Activated CD8-positive, alpha-beta memory T cell treated with anti-CD3 and anti-CD28 coated beads, Interleukin-2, amount 50 U/mL, for 1 hour (primary cell): Measurements from ENCODE around the gene FBRS.
"Not testable (repeated sequence)": the region's sequence is repeated elsewhere in the genome, so short reads cannot be mapped to it uniquely, and the experiment has no call there.

ENCODE experiments used
- DNase-seq: peaks from one replicate; pipeline ENCODE4 v3.0.0-alpha.2; 2020; ENCODE audit errors: extremely low read depth

Gene FBRS

DNA sequence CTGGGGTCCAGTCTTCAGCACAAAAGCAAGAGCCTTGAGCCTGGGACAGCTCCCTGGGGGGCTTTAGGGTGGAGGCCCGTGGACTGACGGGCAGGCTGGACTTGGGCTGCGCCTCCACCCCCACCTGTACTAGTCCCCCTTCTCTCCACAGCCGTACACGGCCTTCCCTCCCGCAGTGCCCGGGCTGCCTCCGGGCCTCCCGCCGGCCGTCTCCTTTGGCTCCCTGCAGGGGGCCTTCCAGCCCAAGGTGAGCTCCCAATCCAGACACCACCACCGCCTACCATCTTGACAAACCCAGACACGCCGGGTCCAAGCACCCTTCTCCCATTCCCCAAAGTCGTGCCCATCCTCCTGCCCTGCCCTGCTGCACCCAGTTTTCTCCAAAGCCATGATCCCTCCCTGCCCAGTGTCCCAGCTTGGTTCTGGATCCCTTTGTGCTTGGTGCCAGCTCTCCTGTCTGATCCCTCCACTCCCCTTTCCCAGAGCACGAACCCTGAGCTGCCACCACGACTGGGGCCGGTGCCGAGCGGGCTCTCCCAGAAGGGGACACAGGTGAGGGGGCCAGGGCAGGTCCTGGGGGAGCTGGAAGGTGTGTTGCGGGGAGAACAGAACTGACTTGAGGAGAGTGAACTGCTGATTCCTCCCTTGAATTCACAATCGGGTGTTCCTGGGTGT is 7.1 kb downstream of the FBRS start:
- DNase-seq = no peak

DNA sequence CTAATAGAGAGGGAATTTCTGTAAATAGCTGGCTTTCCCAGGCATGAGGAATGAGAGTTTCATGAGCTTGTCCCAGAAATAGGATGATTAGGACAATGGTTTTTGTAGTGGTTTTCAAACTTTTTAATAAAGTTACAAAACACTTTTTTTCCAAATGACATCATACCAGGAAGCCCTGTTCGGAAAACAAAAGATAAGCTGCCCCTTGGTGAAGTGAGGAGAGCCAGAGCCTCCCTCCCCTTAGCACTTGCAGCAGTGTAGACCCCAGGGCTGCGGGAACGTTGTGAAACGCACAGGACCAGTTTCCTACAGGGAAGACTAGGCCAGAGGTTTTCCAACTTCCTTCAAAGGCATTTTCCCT is 7.6 kb downstream of the FBRS start:
- DNase-seq = no peak

DNA sequence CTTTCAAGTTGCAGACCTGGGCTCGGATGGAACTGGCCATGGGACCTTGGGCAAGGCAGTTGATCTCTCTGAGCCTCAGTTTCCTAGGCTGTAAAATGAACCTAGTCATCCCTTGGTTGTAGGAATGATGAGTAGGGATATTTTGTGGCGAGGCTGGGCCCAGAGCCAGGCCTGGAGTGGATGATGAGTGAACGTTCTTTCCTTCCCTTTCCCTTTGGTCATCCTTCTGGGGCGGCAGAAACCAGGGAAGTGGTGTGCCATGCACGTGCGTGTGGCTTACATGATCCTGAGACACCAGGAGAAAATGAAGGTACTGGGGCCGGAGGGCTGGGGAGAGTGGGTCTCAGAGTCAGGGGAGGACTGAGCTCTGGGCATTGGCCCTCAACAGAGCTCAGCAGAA is 8.4 kb downstream of the FBRS start:
- no peak for DNase-seq

DNA sequence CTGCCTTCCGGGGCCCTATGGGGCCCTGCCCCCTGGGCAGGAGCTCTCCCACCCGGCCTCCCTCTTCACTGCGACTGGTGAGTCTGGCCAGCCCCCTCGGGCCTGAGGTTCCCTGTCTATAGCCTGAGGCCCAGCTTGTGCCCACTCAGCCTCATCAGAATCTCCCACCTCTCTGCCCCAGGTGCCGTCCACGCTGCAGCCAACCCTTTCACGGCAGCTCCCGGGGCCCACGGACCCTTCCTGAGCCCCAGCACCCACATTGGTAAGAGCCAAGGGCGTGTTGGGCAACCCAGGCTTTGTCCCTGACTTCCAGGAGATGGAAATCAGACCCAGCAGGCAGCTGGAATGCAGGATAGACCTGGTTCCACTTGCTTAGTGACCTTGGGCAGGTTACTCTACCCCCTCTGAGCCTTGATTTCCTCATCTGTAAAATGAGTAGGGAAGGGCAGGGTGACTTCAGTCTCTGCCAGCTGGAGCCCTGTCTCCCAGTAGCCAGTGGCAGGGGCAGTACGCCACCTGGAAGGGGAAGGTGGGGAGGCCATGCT is 9.2 kb downstream of the FBRS start:
- no peak for DNase-seq

DNA sequence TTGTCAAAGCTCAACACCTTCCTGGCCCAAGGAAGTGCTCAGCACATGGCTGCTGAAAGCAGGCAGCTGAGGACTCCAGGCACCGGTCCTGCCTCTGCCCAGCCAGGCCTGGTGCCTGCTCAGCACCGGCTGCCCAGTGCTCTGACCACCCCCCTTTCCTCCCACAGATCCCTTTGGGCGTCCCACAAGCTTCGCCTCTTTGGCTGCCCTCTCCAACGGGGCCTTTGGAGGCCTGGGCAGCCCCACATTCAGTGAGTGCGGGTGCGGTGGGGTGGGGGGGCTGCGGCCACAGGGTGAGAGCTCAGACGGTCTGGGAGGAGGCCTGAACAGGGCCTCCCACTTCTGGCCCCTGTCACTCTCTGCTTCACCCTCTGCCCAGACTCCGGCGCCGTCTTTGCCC is 10.2 kb downstream of the FBRS start:
- DNase-seq = no peak

DNA sequence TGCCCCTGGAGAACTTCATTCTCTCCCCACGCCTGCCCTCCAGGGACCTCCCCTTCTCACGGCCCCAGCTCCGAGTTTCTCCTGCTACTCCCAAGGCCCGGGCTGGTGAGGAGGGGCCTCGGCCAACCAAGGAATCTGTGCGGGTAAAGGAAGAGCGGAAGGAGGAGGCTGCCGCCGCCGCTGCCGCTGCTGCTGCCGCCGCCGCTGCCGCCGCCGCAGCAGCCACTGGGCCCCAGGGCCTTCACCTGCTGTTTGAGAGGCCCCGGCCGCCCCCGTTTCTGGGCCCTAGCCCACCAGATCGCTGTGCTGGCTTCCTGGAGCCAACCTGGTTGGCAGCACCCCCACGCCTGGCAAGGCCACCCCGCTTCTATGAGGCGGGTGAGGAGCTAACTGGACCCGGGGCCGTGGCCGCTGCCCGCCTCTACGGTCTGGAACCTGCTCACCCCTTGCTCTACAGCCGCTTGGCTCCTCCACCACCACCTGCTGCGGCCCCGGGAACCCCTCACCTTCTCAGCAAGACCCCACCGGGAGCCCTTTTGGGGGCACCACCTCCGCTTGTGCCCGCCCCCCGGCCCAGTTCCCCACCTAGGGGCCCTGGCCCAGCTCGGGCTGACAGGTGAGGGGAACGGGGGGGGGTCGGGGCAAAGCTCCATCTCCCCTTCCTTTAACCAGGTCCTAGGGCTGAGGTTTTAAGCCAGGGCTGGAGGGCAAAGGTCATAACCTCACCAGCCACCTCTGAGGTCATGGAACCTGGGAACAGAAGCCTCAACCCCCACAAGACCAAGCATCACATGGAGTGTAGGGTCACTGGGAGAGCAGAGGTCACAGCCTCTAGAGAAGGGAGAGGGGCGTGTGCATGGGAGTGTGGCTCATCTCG is 11.0 kb downstream of the FBRS start:
- DNase-seq = no peak

DNA sequence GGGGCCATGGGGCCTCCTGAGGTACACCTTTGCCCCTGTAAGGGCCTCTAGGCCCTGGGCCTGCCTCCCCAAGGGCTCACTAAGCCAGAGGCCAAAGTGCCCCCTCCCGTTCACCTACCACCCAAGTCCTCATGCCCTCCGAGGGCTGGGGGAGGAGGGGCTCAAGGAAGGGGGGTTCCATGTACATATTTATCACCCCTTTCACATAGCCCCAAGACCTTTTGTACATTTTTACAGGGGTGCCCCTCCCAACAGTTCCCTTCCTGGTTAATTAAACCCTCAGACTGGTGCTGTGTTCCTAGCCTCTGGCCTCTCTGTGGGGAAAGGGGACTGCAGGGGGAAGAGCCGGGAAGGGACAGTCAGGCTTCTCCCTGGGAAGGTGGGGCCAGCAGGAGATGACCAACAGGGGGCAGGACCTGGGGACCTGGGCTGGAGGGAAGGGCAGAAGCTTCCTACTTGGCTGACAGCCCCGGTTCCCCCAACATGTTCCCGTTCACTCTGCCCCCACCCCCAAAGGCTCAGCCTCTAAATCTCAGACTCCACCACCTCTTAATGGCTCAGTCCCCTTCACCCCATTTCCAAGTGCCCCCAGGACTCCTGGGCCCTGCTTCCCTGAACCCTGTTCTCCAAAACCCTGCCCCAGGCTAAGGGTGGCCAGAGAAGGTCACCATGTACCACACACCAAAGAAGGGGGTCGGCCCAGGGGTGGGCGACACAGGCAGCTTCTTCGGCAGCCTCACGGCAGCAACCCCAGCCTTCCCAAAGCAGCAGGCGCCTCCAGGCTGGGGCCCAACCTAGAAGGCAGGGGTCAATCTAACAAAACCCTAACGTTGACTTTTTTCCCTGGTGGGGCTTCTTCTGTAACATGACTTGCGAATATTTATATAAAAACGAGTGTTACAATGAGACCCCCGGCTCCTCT is 11.9 kb downstream of the FBRS start:
- no peak for DNase-seq

DNA sequence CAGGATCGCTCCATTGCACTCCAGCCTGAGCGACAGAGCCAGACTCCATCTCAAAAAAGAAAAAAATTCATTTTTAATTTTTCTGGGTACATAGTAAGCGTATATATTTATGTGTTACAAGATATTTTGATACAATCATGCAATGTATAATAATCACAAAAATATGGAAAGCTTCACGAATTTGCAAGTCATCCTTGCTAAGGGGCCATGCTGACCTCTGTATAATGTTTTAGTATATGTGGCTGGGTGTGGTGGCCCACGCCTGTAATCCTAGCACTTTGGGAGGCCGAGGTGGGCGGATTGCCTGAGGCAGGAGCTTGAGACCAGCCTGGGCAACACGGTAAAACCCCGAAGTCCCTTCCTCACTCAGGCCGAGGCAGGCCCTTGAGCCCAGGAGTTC is 16.9 kb downstream of the FBRS start:
- no peak for DNase-seq

DNA sequence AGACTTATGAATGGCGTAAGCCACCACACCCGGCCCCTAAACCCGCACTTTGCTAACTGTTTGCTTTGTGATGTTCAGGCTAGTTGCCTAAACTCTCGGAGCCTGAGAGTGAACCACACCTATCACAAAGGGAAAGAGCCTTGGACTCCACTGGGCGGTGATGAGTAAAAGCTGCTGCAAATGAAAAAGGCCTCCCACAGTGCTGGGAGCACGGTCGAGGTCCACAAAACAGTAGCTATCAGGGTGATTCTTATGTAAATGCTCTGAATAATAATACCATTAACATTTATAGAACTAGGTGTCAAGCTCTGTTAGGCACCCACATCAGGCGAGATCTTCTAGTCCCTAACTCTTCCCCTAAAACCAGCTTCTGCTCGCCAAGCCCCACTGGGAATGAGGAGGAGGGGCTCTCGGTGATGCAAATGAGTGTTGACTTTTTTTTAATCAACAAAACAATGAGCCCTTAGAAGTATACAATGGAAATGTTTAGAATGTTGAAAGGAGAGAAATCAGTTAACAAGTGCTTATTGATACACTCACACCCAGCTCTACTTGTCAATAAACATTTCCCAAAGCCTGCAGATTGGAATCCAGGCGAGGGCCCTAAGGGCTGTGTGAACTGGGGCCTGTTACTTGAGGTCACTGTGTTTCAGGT is 19.8 kb downstream of the FBRS start:
- DNase-seq = no peak

DNA sequence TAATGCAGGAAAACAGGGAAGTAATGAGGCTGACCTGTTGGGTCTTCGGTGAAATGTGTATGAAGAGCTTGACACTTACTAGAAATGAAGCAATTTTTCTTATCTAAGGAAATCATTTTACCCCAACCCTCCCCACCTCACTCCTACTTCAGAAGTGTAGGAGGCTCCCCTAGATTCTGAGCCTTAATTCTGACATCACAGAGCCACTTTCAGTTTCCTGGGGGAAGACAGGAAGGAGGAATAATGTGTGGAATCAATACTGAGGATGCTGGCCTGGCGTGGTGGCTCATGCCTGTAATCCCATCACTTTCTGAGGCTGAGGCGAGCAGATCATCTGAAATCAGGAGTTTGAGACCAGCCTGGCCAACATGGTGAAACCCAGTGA is 20.3 kb downstream of the FBRS start:
- DNase-seq = no peak

DNA sequence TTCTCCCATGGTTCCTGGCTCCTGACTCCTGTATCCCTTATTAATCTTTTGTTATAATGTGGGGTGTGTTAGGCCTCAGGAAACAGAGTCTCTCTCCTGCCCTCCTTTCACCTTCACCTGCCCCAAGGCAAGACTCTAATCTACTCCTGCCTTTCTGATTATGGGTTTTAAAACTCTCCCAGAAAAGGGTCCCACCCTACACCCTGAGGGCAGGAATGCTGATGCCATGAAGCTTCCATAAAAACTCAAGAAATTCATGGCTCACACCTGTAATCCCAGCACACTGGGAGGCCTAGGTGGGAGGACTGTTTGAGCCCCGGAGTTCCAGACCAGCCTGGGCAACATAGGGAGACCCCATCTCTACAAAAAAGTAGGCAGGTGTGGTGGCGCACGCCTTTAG is 22.1 kb downstream of the FBRS start:
- no peak for DNase-seq

DNA sequence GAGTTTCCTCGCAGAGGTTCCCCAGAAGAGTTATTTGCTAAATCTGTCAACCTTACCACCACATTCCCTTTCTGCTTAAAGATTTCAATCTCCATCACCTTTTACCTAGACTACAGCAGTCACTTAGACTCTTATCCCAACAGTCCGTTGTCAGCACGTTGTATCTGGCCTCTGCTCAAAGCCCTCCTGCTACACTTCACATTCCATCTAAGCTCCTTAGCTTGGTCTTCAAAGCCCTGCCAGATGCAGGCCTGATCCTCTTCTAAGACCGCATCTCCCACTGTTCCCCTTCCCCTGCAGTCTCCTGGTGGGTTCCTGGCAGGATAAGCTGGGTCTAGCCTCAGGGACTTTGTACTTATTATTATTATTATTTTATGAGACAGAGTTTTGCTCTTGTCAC is 30.5 kb downstream of the FBRS start:
- DNase-seq = no peak

DNA sequence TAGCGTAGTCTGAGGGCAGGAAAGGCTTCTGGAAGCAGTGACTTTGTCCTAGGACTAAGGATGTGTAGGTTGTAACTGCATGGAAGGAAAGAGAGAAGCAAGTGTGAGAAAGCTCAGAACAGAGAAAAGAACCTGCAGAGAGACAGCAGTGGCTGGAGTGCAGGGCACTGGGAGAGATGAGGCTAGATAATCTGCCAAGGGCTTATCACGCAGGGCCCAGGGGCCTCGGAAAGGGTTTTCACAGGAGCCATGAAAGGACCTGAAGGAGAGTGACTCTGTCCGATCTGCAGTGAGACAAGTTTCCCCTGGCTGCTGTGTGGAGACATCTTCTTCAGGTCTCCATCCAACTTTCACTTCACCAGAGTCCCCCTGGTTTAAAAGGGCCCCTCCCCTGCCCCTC is 33.7 kb downstream of the FBRS start:
- no peak for DNase-seq

DNA sequence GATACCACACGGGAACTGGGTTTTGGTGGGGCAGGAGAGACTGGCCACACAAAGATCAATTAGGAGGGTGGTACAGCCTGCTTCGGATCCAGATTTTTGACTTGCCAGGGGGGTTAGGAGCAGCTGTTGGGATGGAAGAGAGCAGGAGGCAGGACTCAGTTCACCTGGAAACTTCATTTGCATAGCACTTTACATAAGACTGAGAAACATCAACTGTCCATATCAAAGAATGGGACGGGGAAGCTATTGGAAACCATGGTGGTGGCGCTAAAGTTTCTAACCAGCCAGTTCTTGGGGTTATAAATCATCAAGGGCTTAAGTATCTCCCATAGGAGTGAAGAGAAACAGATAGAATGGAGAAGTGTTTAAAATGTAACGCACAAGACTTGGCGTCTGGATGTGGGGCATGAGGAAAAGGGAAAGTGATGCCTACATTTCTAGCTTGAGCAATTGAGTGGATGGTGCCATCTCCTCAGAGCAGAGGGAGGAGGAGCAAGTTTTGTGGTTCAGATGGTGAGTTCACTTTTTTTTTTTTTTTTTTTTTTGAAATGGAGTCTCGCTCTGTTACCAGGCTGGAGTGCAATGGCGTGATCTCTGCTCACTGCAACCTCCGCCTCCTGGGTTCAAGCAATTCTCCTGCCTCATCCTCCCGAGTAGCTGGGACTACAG is 34.3 kb downstream of the FBRS start:
- no peak for DNase-seq

DNA sequence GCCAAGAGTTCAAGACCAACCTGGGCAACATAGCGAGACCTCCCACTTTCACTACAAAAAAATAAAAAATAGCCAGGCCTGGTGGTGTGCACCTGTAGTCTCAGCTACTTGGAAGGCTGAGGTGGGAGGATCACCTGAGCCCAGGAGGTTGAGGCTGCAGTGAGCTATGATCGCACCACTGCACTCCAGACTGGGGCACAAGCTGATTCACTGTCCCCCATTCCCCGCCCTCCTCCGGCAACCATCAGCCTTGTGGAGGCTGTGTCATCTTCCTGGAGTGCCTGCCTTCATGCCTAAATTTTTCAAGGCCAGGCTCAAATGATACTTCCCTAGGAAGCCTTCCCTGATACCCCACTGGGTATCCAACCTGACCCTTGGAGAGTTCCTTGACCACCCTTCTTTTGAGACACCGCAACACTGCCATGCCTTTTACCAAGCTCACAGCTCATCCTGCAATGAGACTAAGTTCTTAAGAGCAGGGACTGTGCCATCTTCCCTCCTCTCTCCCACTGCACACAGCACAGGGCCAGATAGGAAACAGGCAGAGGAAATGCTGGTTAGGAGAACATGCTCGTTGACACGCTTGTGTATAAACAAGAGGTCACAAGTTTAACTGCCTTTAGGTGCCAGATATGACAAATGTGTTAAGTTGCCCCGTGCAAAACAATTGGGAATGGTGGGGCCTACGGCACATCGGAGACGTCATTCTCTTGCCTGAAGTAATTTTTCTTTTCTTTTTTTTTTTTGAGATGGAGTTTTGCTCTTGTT is 36.9 kb downstream of the FBRS start:
- DNase-seq = no peak

DNA sequence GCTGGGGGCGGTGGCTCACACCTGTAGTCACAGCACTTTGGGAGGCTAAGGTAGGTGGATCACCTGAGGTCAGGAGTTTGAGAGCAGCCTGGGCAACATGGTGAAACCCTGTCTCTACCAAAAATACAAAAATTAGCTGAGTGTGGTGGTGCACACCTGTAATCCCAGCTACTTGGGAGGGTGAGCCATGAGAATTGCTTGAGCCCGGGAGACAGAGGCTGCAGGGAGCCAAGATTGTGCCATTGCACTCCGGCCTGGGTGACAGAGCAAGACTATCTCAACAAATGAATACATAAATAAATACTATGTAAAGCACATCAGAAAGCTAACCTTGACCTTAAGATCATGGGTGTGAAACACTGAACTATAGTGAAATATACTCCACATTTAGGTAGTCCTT is 38.4 kb downstream of the FBRS start:
- DNase-seq = not testable (repeated sequence)

DNA sequence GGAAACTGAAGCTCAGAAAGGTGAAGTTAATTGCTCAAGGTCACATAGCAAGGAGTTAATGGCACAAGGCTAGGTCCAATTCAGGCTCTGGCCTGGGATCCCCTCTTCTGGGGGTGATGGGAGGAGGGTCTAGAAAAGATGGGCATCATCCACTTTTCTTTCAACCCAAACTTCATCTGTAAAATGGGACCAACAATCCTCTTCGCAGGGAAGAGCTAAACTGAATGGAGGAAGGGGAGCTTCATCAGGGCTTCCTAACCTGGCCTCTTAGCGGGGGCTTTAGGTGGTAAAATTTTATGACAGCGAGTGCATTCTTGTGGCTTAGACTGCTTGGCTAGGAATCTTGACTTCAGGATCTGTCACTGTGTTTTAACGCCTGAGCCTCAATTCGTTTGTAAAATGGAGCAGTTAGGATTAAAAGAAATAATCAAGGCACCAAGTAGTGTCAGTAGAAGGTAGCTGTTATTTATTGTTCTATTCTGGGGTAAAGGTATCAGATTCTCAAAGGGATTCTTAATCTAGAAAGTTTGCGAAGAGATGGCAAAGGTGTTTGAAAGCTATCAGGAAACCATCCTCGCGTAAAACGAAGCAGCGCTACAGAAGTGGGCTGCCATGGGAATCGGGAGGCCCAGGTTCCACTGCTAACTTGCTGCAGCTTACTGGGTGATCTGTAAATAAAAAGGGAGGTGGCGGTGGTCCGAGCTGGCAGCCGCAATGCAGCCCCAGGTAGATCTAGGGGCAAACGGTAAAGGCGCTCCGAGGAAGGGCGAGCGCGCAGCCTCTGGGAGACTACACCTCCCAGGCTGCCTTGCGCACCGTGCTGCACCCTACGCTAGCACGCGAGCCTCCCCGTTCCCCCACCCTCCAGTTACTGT is 39.3 kb downstream of the FBRS start:
- no peak for DNase-seq

DNA sequence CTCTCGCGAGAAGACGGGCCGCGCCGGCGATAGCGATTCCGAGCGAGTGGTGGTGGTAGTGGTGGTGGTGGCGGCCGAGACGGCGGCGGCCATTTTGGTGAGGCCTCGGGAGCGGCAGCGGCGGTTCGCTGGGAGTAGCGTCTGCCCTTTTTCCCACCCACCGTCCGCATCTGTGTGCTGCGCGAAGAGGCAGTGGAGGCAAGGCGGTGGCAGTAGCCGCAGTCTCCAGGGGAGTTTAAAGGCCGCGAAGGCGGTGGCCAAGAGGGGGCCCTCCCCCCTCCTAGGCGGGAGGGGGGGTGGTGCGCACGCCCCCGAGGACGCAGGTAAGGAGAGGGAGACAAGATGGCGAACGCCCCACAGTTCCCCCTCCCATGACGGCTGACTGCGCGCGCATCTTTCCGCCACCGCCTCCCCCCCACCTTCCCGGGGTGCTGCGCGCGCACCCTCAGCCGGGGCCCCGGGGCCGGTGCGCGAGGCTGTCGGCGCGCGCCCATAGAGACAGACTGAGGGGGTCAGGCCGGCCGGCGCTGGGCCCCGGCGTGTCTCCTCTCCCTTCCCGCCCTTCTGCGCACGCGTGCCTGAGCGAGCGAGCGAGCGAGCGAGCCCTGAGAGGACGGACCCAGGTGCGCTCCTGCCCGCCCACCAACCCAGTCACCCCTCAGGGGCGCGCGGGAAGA is 40.0 kb downstream of the FBRS start:
- peak; percentile 99 for DNase-seq
